A172 (cell line): ENCODE measurements around the gene KIF3C. TPM values are rescaled to one million over a fixed set of nuclear protein-coding genes. Genes with fewer than 3 reads are reported as not detected.

Experiments
- DNase-seq: peaks from one replicate; pipeline ENCODE4 v3.0.0-alpha.2; 2015; ENCODE audit warnings: low spot score
- total RNA-seq: library from RNA; depleted of rRNA; stranded (reverse); fragments of >200 nt; shearing (Covaris generic); gene quantifications from 2 replicates; pipeline ENCODE4 v1.2.3, GENCODE V29; 2014; rRNA removed

KIF3C gene
- total RNA-seq, 1 experiment from 2014 or later, result 38.8 TPM

DNA sequence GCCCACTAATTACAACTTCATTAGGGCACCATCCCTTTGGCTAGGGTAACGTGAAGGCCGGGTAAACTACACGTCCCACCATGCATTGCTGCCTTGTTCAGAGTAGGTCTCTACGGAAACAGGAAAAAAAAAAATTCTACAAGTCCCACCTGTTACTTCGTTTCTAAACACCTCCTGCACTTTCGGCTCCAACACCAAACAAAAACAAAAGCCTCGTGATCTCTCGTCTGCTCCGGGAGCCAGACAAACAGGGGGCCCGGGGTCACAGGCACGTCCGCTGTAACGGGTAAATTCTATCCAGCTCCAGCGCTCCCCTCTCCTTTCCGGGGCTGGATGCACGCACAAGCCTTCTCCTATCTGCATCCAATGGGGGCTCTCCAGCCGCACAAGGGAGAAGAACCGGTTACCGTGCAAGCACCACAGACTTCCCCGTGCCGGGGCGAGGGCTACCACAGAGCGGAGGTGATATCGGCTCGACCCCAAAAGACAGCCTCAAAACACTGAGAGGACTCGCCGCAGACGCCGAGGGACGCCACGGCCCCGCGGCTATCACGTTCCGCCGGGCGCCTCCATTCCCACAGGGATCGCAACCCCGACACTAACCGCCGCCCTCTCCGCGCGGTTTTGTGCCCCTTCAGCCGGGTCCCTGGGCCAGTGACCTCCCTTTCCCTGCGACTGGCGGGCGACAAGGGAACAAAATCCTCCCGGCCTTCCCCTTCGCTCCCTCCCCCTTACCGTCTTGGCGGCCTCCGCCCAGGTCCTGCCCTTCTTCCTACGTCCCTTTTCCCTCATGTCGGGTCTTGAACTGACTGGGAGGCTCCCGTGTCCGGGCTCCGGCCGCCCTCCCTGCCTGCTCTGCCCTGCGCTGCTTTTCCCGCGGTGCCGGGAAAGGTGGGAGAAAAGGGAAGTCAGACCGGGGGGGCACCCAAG lies 104.6 kb downstream of the KIF3C start:
- DNase-seq, result peak; percentile 42

Other genes starting within 250 kb of the KIF3C start
- 8.8 and 9.6 TPM in 2 replicates for gene ASXL2, start 104.0 kb downstream of the KIF3C start, total RNA-seq
- 148 and 268 TPM in 2 replicates for gene RAB10, start 51.6 kb upstream of the KIF3C start, total RNA-seq
- 3.8 and 5.3 TPM in 2 replicates for gene GAREM2, start 190.6 kb upstream of the KIF3C start, total RNA-seq